HG03064 (cell line): Measurements from ENCODE around the gene CDC5L.

Experiments used
- ATAC-seq: cut with Tn5 transposase; IDR thresholded peaks from one replicate; pipeline ENCODE4 v1.9.1; 2021; ENCODE audit warnings: low read depth; ENCODE audit not compliant: unreplicated experiment

Gene CDC5L

DNA sequence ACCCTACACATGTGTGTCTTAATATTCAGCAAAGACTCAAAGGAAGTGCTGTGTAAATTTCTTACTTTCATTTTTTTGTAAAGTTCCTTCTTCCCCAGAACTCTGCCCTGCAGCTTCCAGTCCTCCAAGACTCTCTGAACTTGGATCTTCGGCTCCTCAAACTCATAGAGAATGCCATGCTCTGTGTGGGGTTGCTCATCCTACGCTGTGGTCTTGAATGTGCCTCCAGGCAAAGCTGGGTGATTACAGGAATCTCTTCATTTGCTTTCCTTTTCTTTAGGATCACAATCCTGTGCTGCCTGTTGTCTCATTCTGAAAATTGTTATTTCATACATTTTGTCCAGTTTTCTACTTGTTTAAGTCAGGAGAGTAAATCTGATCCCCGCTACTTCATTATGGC lies 14.5 kb upstream of the CDC5L start:
- ATAC-seq, result no peak

DNA sequence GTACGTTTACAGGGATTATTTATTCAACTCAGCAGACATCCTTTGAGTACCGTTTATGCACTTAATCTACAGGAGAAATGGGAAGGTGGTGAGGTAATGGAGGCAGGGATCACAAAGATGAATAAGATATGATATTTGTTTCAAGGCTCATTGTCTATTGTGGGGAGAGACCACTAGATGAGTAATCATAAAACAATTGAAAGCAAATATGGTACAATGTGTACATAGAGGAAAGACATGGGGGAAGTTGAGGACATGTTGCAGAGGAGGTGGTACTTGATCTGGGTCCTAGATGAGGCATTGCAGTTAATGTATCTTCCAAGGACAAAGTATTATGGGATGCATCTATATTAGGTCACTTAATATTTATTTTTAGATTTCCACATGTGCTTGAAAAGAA lies 13.7 kb upstream of the CDC5L start:
- ATAC-seq, result no peak

DNA sequence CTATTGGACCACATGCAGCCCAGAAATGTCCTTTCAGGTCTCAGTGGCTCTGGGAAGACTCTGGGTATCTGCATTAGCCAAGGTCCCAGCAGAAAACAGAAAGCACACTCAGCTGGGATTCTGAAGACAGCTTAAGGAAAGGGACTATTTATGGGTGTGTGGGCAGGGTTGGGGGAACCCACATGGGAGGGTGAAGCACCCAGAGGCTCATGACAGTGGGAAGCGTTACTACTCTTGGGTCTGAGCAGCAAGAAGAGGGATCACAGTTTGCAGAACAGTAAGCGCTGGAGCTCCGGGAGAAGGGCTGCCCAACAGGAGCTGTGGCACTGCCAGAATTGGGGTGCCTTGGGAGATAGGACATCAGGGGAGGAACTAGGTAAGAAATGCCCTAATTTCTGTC lies 12.4 kb upstream of the CDC5L start:
- no peak for ATAC-seq

DNA sequence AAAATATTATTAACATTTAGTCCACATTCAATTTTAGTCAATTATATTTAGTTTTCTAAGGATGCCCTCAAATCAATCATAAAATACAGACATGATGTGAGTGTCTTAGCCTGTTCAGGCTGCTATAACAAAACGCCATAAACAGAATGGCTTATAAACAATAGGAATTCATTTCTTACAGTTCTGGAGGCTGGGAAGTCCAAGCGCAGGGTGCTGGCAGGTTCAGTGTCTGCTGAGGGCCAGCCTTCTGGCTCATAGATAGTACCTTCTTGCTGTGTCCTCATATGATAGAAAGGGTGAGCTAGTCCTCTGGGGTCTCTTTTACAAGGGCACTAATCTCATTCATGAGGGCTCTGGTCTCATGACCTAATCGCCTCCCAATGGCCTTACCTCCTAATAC lies 10.0 kb upstream of the CDC5L start:
- ATAC-seq, result no peak

DNA sequence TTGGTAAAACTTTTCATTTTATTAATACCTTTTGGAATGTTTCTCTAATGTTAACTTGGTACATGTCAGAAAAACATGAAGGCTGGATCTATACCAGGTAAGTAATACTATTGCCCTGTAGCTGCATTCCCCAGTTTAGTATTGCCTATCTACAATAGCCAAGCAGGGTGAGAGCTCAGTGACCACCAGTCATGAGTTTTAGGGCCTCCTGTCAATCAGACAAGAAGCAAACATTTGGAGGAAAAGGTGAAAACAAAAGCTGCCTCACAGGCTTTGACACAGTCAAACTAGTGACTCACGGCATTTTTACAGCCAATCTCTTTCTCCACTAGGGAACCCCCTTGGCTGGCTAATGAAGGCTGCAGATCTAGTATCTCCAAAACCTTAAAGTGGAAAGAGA lies 9.5 kb upstream of the CDC5L start:
- ATAC-seq, result no peak

DNA sequence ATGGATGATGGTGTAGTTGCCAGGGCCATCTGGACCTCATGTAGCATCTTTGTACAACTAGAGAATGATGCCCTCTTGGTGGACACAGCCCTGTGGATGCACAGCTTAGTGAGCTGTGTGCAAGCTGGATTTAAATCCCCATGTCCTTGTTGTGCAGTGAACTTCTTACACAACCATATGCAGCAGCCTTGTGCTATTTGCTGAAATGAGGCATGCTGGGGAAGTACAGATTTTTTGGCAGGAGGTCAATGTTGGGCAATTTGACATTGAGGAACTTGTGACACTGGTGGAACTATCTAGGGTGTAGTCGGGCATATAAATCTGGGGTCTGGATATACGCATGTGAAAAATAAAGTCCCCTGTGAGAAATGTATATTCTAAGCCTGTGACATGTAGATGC lies 5.8 kb upstream of the CDC5L start:
- no peak for ATAC-seq

DNA sequence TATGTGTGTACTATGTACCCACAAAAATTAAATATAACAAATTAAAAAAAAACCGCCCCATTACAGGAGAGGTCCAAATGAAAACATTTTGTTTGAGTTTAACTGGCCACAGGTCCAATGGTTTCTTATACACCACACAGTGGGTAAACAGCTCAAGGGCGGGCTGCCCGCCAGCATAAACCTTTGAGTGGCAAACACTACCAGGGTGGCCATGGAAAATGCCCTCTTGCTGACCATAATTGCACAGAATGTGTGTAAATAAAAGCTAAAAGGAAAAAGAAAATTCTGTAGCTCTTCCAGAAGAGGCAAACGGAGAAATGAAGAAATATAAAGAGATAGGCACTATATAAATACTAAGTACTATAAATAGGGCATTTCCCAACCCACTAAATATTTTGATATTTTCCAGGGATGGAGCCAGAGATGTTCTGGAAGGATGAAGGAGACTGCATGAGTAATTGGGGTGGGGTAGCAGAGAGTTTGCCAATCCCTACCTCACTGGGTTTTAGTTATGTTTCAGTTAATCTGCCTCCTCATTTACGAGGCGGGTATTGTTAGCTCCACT lies 1.1 kb upstream of the CDC5L start:
- no peak for ATAC-seq

DNA sequence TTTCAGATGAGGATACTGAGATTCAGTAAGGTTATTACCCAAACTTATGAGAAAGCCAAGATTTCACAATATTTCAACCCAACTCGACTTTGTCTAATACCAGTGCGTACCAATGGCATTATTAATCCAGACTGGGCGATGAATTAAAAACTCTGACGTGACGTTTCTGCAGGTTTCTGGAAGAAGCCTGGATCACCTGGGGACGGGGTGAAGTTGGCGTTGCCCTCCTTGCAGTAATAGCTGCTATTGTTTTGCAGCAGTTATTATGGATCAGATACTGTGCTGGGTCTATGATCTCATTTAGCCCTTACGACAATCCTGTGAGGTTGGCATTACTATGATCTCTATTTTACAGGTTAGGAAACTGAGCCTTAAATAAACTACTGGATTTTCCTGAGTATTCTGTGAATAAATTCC lies 569 bp upstream of the CDC5L start:
- ATAC-seq, result peak; percentile 14

DNA sequence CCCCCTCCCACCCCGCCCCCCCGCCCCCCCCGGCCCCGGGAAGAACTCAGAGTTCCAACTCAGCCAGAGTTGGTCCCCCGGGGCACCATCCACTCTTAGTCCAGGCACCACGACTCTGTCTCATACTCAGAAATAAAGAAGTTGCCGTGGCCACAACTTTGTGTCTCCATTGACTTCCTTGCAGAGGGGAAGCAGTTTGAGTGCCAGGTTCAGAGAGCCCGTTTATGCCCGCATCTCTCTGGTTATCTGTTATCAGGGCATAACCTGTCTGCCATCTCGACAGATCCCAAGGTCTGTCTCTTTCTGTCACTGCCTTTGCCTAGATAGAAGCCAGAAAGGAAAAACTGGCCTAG lies 605 bp downstream of the CDC5L start:
- no peak for ATAC-seq

DNA sequence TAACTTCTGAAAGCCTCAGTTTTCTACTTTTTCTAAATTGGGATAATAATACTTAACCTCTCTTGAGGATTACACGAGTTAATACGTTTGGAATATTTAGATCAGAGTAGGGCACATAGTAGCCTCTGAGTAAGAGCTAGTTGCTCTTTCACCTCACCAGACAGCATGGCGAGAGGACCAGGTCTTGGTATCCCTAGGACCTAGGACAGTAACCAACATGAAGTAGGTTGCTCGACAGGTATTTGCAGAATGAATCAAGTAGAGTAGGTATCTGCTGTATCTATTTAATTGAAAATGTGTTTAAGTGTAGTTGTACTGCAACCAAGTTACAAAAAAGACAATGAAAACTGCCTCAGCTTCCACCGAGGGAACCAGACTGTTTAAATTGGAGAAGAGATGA lies 1.4 kb downstream of the CDC5L start:
- ATAC-seq, result no peak

DNA sequence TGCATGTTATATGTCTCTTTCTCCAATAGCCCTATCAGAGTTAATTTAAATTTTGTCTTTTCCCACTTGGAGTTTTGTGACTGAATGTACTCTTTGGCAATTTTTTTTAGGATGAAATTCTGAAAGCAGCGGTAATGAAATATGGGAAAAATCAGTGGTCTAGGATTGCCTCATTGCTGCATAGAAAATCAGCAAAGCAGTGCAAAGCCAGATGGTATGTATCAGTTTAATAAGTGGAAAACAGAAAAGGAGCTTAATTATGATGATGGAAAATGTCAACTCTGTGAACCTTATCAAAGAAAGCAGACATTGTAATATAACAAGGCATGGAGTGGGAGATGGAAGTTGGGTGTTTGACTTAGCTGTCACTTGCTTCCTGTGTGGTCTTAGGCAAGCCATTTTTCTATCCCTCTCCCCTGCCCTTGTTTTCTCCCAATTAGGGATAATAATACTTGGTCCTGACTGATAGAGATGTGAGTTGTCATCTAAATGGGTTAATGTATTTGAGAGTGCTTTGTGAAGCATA lies 2.7 kb downstream of the CDC5L start:
- ATAC-seq, result no peak

DNA sequence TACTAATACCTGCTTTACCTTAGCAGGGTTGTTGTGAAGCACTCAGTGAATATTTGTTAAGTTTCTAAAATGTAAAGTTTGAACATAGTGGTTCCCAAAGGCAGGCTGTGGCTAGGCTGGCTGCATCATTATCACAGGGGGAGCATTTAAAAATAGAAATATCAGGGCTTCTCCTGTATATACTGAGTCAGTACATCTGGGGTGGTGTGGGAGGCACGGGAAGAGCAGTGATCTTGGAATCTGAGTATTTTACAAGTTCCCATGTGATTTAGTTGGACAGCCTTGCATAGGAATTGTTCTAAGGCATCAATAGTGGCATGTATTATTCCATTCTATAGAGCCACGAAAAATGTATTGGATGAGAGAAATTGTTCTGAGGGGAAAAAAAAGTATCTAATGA lies 8.0 kb downstream of the CDC5L start:
- ATAC-seq, result no peak

DNA sequence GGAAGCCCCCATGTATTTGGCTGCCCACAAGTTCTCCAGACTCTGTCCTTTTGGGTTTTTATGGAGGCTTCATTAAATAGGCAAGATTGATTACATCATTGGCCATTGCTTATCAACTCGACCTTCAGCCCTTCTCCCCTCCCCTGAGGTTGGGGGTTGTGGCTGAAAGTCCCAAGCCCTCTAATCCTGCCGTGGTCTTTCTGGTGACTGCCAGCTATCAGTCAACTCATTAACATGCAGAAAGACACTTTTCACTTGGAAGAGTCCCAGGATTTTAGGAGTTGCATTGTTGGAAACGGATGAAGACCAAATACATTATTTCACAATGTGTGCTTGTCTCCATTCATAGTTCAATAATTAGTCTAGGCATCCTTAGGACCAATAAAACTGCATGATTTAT lies 9.5 kb downstream of the CDC5L start:
- no peak for ATAC-seq

DNA sequence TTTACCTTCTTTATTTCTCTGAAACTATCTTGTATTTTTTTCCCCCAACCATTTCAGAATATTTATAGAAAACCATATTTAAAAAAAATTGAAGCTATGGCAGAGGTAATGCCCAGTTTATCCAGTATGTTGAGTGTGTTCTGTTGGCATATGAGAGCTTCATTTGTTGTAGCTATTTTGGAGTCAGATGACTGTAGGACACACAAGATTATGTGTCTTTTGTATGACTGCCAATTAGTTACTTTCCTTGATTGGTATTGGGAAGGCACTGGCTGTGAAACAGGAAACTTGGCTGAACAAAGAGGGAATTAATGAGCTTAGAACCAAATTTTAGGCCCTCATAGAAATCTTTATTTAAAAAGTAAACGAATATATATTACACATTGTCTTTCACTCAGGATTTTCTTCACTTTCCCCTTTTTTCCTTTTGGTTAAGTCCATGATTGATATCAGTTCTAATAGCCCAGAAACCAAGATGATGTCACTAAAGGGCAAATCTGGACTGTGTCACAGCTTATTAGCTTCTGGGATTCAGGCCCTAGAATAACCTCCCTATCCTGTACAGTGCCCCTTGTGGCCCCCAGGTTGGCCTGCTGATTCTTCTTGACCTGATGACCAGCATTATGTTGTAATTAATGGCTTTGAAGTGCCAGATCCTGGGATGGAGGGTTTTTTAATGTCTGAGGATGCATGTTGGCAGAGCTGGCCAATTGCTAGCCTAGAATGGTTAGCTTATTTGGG lies 10.1 kb downstream of the CDC5L start:
- ATAC-seq, result no peak

DNA sequence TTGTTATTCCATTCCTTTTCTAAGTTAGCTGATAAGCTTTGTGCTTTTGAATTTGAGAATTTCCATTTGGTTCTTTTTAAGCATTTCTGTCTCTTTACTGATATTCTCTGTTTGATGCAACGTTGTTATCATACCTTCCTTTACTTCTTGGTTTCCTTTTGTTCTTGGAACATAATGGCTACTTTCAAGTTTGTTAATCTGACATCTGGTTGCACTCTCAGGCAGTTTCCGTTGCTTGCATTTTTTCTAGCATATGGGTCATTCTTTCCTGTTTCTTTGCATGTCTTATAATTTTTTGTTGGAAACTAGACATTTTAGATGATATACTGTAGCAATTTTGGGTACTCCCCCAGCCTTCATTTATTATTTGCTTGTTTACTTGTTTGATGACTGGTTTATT lies 12.5 kb downstream of the CDC5L start:
- ATAC-seq, result no peak

DNA sequence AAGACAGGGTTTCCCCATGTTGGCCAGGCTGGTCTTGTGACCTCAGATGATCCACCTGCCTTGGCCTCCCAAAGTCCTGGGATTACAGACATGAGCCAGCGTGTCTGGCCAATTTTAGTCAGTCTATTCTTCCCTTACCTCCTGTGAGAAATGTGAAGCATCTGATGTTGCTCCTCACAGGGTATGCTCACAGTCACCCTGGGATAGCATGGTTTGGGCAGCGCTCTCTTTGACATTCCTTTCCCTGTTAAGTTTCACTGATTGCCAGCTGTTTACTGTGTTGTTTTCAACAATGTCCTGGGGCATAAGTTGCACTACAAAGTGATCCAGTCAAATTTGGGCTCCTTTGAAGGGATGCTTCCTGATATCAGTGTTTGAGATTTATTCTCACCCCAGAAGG lies 13.1 kb downstream of the CDC5L start:
- ATAC-seq, result no peak

DNA sequence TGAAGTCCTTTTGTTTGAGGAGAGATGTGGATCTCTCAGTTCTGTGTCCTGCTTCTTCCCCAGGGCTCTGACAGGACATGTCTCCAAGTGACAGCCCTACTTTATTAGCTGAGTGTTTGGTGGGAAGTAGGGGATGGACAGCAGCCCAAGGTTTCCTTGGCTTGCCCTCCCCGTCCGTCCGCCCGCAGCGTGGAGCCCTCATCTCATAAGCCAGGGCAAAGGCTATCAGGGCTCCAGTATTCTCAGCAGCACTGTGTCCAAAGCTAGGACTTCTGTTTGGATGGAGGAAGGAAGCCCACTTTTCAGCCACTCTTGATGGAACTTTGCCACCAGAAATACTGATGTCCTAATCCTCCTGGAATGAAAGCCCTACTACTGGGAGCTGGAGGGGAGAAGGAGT lies 13.6 kb downstream of the CDC5L start:
- no peak for ATAC-seq

DNA sequence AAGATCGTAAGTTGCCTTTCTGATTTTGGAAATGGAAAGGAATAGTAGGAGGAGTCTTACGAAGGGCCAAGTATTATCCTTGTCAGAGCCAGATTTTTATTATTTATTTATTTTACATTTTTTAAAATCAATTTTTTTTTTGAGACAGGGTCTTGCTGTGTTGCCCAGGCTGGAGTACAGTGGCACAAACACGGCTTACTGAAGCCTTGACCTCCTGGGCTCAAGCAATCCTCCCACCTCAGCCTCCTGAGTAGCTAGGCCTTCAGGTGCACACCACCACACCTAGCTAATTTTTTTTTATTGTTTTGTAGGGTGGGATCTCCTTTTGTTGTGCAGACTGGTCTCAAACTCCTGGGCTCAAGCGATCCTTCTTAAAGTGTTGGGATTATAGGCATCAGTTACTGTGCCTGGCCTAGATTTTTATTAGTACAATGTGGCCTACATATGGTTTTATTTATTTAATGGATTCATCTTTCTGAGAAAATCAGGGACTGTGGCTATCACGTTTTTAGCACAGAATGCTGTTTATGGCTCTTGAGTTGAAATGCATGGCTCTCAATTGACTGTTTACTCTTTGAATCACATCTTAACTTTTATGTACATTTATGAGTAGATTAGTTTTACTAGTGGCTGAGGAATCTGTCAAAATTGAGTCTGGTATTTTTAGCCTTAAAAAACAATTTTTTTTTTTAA lies 16.7 kb downstream of the CDC5L start:
- no peak for ATAC-seq

DNA sequence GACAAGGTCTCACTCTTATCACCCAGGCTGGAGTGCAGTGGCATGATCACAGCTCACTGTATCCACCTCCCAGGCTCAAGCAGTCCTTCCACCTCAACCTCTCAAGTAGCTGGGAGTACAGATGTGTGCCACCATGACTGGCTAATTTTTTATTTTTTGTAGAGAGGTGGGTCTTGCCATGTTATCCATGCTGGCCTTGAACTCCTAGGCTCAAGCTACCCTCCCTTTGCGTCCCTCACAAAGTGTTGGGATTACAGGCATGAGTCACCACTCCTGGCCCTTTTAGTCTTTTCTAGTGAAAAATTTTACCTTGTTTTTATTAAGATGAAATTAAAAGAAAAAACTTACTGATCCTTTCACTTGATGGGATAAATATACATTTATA lies 17.2 kb downstream of the CDC5L start:
- no peak for ATAC-seq

DNA sequence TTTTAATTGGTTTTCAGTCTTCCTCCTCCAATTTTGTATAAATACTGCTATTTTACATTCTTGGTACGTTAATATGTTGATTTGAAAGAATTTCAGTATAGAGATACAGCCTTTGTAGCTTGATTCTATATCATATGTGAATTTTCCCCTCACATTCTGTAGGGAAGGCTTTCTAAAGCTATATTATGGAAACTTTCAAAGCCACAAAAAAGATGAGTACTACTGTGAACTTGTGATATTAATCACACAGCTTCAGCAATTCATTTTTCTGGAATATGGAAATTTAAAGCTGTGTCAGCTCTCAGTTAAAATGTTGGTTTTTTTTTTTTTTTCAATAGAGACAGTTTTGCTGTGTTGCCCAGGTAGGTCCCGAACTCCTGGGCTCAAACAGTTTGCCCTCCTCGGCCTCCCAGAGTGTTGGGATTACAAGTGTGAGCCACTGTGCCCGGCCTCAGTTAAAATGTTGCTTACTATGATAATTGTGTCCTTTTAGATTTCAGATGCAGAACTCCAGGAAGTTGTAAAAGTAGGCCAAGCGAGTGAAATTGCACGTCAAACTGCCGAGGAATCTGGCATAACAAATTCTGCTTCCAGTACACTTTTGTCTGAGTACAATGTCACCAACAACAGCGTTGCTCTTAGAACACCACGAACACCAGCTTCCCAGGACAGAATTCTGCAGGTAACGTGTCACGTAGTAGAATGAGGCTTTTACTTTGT lies 20.6 kb downstream of the CDC5L start:
- no peak for ATAC-seq

DNA sequence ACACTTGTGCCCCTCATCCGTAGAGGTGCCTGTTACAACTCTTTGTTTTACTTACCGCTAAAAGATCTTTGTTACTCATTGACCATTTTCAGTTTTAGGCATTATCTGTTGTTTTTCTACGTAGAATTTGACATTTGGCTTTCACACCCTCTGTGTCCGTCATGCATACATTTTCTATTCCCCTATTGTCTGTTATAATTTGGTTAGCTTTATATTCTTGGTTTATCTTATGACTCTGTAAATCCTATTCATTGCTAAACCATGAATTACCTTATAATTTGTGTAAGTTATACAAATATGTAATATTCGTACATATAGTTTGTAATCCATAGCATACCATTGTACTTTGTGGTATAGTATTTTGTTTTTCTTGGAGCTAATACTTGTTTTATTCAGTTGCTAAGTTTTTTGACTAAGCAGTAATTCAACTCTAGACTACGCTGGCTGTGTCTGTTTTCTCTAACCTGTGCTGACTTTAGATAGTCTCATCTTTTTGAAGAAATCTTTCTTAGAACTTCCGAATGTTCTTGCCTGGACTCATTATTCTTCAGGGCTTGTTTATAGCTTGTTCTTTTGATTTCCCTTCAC lies 21.8 kb downstream of the CDC5L start:
- no peak for ATAC-seq
